Ishikawa (cell line): ENCODE data around the gene NUP153.

ENCODE experiments used
- CEBPB ChIP-seq: IDR thresholded peaks from 2 replicates; pipeline ENCODE4 v1.6.1; 2012
- CREB1 ChIP-seq: IDR thresholded peaks from 2 replicates; pipeline ENCODE4 v1.6.1; 2012; ENCODE audit warnings: low read depth
- EGR1 ChIP-seq: IDR thresholded peaks from 2 replicates; pipeline ENCODE4 v1.6.1; 2012
- EP300 ChIP-seq: IDR thresholded peaks from 2 replicates; pipeline ENCODE4 v1.6.1; 2012; ENCODE audit warnings: borderline replicate concordance
- FOXM1 ChIP-seq: IDR thresholded peaks from 2 replicates; pipeline ENCODE4 v1.6.1; 2012; ENCODE audit warnings: low read depth, borderline replicate concordance
- NFIC ChIP-seq: IDR thresholded peaks from 2 replicates; pipeline ENCODE4 v1.6.1; 2012
- RAD21 ChIP-seq: IDR thresholded peaks from 2 replicates; pipeline ENCODE4 v1.6.1; 2012; ENCODE audit warnings: low read depth
- TAF1 ChIP-seq: IDR thresholded peaks from 2 replicates; pipeline ENCODE4 v1.6.1; 2012; ENCODE audit warnings: low read depth, mild to moderate bottlenecking
- TCF12 ChIP-seq: IDR thresholded peaks from 2 replicates; pipeline ENCODE4 v1.6.1; 2012; ENCODE audit warnings: low read depth
- TEAD4 ChIP-seq: IDR thresholded peaks from 2 replicates; pipeline ENCODE4 v1.6.1; 2012
- YY1 ChIP-seq: IDR thresholded peaks from 2 replicates; pipeline ENCODE4 v1.6.1; 2012; ENCODE audit warnings: low read depth
- ZBTB7A ChIP-seq: IDR thresholded peaks from 2 replicates; pipeline ENCODE4 v1.6.1; 2012; ENCODE audit warnings: low read depth
- TF ChIP-seq, protein P1 (sequence below): IDR thresholded peaks from 2 replicates; pipeline ENCODE4 v1.6.1; 2012
- TF ChIP-seq, protein P2 (sequence below): IDR thresholded peaks from 2 replicates; pipeline ENCODE4 v1.6.1; 2012
- TF ChIP-seq, protein P3 (sequence below): IDR thresholded peaks from 2 replicates; pipeline ENCODE4 v1.6.1; 2012; ENCODE audit warnings: low read depth, mild to moderate bottlenecking

Gene NUP153

DNA sequence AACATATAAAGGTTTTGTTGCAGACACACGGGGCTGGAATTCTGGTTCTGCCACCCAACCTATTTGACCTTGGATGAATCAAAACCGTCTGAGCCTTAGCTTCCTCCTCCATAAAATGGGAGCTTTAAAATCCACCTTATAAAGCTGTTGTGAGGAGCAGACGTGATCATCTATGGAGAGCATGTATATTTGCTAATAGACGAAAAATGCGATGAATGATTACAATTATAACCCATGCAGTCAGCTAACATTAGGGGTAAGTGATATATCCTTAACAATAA lies 586 bp upstream of the NUP153 start:
- TF ChIP-seq, protein P1, sequence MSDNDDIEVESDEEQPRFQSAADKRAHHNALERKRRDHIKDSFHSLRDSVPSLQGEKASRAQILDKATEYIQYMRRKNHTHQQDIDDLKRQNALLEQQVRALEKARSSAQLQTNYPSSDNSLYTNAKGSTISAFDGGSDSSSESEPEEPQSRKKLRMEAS, result no peak
- TF ChIP-seq RAD21 (no peak), CEBPB (no peak), ZBTB7A (no peak), EGR1 (no peak)
- TF ChIP-seq, protein P2, sequence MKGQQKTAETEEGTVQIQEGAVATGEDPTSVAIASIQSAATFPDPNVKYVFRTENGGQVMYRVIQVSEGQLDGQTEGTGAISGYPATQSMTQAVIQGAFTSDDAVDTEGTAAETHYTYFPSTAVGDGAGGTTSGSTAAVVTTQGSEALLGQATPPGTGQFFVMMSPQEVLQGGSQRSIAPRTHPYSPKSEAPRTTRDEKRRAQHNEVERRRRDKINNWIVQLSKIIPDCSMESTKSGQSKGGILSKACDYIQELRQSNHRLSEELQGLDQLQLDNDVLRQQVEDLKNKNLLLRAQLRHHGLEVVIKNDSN, result no peak
- TF ChIP-seq, protein P3, sequence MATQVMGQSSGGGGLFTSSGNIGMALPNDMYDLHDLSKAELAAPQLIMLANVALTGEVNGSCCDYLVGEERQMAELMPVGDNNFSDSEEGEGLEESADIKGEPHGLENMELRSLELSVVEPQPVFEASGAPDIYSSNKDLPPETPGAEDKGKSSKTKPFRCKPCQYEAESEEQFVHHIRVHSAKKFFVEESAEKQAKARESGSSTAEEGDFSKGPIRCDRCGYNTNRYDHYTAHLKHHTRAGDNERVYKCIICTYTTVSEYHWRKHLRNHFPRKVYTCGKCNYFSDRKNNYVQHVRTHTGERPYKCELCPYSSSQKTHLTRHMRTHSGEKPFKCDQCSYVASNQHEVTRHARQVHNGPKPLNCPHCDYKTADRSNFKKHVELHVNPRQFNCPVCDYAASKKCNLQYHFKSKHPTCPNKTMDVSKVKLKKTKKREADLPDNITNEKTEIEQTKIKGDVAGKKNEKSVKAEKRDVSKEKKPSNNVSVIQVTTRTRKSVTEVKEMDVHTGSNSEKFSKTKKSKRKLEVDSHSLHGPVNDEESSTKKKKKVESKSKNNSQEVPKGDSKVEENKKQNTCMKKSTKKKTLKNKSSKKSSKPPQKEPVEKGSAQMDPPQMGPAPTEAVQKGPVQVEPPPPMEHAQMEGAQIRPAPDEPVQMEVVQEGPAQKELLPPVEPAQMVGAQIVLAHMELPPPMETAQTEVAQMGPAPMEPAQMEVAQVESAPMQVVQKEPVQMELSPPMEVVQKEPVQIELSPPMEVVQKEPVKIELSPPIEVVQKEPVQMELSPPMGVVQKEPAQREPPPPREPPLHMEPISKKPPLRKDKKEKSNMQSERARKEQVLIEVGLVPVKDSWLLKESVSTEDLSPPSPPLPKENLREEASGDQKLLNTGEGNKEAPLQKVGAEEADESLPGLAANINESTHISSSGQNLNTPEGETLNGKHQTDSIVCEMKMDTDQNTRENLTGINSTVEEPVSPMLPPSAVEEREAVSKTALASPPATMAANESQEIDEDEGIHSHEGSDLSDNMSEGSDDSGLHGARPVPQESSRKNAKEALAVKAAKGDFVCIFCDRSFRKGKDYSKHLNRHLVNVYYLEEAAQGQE, result no peak

DNA sequence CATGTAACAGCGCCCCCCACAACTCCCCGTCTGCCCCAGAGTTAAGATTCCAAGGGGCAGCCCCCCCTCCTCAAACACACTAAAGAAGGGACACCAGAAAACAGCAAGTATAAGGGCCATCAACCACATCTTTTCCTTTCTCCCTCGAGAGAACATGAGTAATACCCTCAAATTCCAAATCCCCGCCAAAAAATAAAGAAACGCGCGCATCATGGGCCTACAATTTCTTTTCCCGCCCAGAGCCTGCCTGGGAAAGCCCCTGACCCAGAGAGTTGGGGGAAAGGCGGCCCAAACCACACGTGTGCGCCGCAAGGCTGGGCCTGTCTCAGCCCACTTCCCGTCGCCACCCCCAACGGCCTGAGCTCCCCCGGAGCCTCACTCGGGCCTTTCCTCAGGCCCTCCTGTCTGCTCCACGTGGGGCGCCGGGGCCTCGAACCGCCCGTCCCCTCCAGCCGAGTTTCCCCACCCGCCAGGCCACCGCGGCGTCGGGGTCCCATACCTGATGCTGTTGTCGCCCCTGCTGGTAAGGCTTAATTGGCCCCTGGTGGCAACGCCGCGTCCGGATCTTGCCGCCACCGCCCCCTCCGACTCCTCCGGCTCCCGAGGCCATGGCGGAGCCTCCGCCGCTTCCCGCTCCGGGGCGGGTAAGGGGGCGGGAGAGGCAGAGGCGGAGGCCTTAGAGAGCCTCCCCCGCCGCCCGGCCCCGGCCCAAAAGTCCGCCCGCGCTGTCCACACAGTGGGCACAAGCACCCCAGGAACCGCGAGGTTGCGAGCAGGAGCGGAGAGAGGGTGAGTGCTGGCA lies 746 bp downstream of the NUP153 start:
- TF ChIP-seq, protein P3, result no peak
- TF ChIP-seq, protein P2, result no peak
- TF ChIP-seq EGR1, result peak; percentile 15; the same call in 1 of the 2 replicates
- no peak for TF ChIP-seq TEAD4
- TF ChIP-seq CEBPB, result no peak
- TF ChIP-seq ZBTB7A, result peak; percentile 24; the same call in 1 of the 2 replicates
- no peak for TF ChIP-seq CREB1
- no peak for TF ChIP-seq TCF12
- TF ChIP-seq RAD21, result no peak
- no peak for TF ChIP-seq EP300
- TF ChIP-seq, protein P1, result peak; percentile 95
- TF ChIP-seq TAF1, result no peak
- TF ChIP-seq FOXM1, result no peak
- 0 out of 2 replicates have a peak, but pooled peaks have one; percentile 25 for TF ChIP-seq YY1
- TF ChIP-seq NFIC, result 0 out of 2 replicates have a peak, but pooled peaks have one; percentile 2

DNA sequence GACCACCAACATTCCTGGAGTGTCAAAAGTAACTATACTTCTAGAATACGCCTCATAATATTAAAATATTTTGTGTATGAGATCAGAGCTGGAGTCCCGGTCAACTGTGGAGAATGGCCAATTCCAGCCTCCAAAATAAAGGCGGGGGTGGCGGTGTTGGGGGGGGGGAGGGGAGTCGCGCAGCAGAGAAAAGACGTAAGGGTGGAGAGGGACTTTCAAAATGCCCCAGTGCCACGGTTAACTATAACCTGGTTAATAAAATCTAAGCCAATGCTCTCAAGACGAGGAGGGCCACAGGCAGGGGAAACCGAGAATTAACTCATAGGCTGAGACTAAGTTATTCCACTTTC lies 1.3 kb downstream of the NUP153 start:
- TF ChIP-seq EGR1 (peak; percentile 32; the same call in 1 of the 2 replicates), RAD21 (no peak), NFIC (peak; percentile 39; the same call in 1 of the 2 replicates)

DNA sequence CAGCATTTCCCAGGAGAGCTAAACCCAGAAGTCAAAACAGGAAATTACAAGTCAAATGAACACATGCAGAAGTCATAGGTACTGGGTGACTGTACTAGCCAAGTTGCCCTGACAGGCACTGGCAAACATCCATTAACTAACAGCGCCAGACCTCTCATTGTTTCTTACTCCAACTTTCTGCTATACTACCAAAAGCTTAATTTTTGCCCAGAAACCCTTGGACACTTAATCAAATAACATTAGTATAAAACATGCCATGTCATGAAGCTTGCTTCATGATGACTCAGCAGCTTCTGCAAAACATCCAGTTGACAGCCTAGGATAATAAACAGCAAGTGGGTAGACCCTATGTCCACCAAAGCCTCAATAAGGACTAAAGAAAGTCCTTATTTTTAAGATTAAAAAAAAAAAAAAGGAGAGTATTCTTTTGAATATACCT lies 3.5 kb downstream of the NUP153 start:
- no peak for TF ChIP-seq FOXM1
- TF ChIP-seq NFIC, result 0 out of 2 replicates have a peak, but pooled peaks have one; percentile 12
- no peak; the same call in 1 of the 2 replicates for TF ChIP-seq CEBPB
- TF ChIP-seq, protein P2, result no peak

DNA sequence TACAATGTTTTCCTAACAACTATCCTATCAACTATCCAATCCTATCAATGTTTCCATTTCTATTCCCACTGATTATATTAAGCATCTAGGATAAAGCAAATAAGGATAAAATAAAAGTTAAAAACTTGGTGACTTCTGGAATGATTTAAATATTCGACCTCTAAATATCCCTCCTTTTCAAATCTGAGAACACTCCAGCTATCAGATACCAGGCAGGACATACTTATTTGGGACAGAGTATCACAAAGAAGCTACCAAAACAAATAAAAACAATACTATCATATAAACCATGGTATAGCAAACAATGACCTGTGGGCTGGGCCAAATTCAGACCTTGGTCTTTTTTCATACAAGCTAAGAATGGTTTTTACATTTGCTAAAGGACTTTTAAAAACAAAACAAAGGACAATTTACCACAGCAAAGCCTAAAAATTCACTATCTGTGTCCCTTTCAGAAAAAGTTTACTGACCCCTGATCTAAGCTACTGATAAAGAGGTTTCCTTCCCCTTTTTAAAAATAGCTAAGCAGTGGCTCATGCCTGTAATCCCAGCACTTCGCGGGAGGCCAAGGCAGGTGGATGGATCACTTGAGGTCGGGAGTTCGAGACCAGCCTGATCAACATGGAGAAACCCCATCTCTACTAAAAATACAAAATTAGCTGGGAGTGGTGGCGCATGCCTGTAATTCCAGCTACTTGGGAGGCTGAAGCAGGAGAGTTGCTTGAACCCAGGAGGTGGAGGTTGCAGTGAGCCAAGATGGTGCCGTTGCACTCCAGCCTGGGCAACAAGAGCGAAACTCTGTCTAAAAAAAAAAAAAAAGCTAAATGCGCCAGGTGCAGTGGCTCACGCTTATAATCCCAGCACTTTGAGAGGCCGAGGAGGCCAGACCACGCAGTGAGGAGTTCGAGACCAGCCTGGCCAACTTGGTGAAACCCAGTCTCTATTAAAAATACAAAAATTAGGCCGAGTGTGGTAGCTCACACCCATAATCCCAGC lies 6.0 kb downstream of the NUP153 start:
- TF ChIP-seq, protein P3, result no peak
- TF ChIP-seq FOXM1, result no peak
